CD14-positive monocyte (primary cell): ENCODE results near the gene RELN. TPM values are rescaled to one million over a fixed set of nuclear protein-coding genes. Genes with fewer than 3 reads are reported as not detected.

Experiments used
- DNase-seq, 3 donors: peaks; one replicate each; pipeline ENCODE4 v3.0.0-alpha.2; 2011 to 2022
- H2AFZ ChIP-seq: 2 replicates; pipeline ENCODE4 v1.6.0; 2012; ENCODE audit warnings: mild to moderate bottlenecking, low read depth, low read length, inconsistent platforms; ENCODE audit not compliant: insufficient read depth, poor library complexity, severe bottlenecking
- H3K27ac ChIP-seq, 2 donors: 1 replicate in 1 of 2; 2 replicates in 1 of 2; pipeline ENCODE4 v1.5.1; 2012 to 2013; ENCODE audit warnings: low read length in 2 of 2, control low read depth in 1 of 2, inconsistent platforms in 1 of 2, low read depth in 1 of 2, mild to moderate bottlenecking in 1 of 2
- H3K27me3 ChIP-seq, 2 donors: one replicate each; pipeline versions ENCODE4 v1.6.0 to v1.6.1; 2011 to 2013; ENCODE audit warnings: low read length in 2 of 2; ENCODE audit not compliant: control insufficient read depth in 2 of 2, insufficient read depth in 2 of 2
- H3K36me3 ChIP-seq, 2 donors: replicated peaks in 1 of 2; 1 replicate in 1 of 2; 2 replicates in 1 of 2; pipeline versions ENCODE4 v1.5.1 to v1.6.1; 2012 to 2013; ENCODE audit warnings: low read length in 2 of 2, control low read depth in 1 of 2, inconsistent platforms in 1 of 2, mild to moderate bottlenecking in 1 of 2; ENCODE audit not compliant: insufficient read depth in 2 of 2, control insufficient read depth in 1 of 2
- H3K4me1 ChIP-seq, 2 donors: 1 replicate in 1 of 2; 2 replicates in 1 of 2; pipeline versions ENCODE4 v1.5.1 to v1.6.1; 2012 to 2013; ENCODE audit warnings: low read length in 2 of 2, control low read depth in 1 of 2, inconsistent platforms in 1 of 2, mild to moderate bottlenecking in 1 of 2, moderate library complexity in 1 of 2; ENCODE audit not compliant: insufficient read depth in 2 of 2, control insufficient read depth in 1 of 2
- H3K4me2 ChIP-seq: replicated peaks from 2 replicates; pipeline ENCODE3; 2012; ENCODE audit warnings: low read length, moderate library complexity, mild to moderate bottlenecking; ENCODE audit not compliant: poor library complexity, severe bottlenecking; ENCODE audit errors: extremely low read depth
- H3K4me3 ChIP-seq, 3 experiments: fragments of 200-600 bp in 1 of 3; sonication (generic) in 1 of 3; replicated peaks in 1 of 3; 1 replicate in 2 of 3; 2 replicates in 1 of 3; pipeline ENCODE4 v1.5.1; 2011 to 2013; ENCODE audit warnings: low read length in 3 of 3, mild to moderate bottlenecking in 3 of 3, control low read depth in 2 of 3, low read depth in 2 of 3, inconsistent platforms in 1 of 3, moderate library complexity in 1 of 3
- H3K79me2 ChIP-seq: 2 replicates; pipeline ENCODE4 v1.6.0; 2012; ENCODE audit warnings: mild to moderate bottlenecking, control low read depth, inconsistent platforms, low read length, moderate library complexity; ENCODE audit not compliant: insufficient read depth
- H3K9ac ChIP-seq: 2 replicates; pipeline ENCODE4 v1.6.0; 2017; ENCODE audit warnings: low read length, mild to moderate bottlenecking; ENCODE audit not compliant: insufficient read depth, poor library complexity, severe bottlenecking
- H3K9me3 ChIP-seq, 2 donors: replicated peaks in 1 of 2; 1 replicate in 1 of 2; 2 replicates in 1 of 2; pipeline versions ENCODE4 v1.5.1 to v1.6.1; 2012 to 2013; ENCODE audit warnings: low read length in 2 of 2, control low read depth in 1 of 2; ENCODE audit not compliant: control insufficient read depth in 1 of 2, insufficient read depth in 1 of 2
- H4K20me1 ChIP-seq: 2 replicates; pipeline ENCODE4 v1.6.0; 2012; ENCODE audit warnings: mild to moderate bottlenecking, low read length, control low read depth, moderate library complexity; ENCODE audit not compliant: insufficient read depth
- H3K27ac Mint-ChIP-seq, 7 donors: one replicate each; pipeline ENCODE4 v1.8.0; 2020; ENCODE audit warnings: mild to moderate bottlenecking in 7 of 7, mixed read lengths in 7 of 7, moderate library complexity in 6 of 7, inconsistent platforms in 2 of 7
- H3K27me3 Mint-ChIP-seq, 3 donors: one replicate each; pipeline ENCODE4 v1.8.0; 2021 to 2022; ENCODE audit warnings: low read depth in 3 of 3, mild to moderate bottlenecking in 3 of 3, mixed read lengths in 3 of 3, moderate library complexity in 3 of 3, inconsistent platforms in 1 of 3
- H3K36me3 Mint-ChIP-seq, 2 donors: one replicate each; pipeline ENCODE4 v1.8.0; 2020; ENCODE audit warnings: mixed read lengths in 2 of 2, inconsistent platforms in 1 of 2, mild to moderate bottlenecking in 1 of 2
- H3K4me1 Mint-ChIP-seq: one replicate; pipeline ENCODE4 v1.8.0; 2020; ENCODE audit warnings: mild to moderate bottlenecking, mixed read lengths
- H3K4me3 Mint-ChIP-seq, 2 donors: one replicate each; pipeline ENCODE4 v1.8.0; 2020; ENCODE audit warnings: mild to moderate bottlenecking in 2 of 2, mixed read lengths in 2 of 2, moderate library complexity in 1 of 2
- H3K9me3 Mint-ChIP-seq, 7 donors: one replicate each; pipeline ENCODE4 v1.8.0; 2020 to 2022; ENCODE audit warnings: mixed read lengths in 7 of 7, mild to moderate bottlenecking in 6 of 7, moderate library complexity in 6 of 7, inconsistent platforms in 2 of 7
- WGBS: methylation state at CpG from one replicate; pipeline ENCODE4 v1.1.5; 2013; ENCODE audit warnings: missing lambda C conversion rate; ENCODE audit not compliant: insufficient coverage; 5-methylcytosine and 5-hydroxymethylcytosine counted together
- intact Hi-C, 2 donors: fragments of 100-400 bp; cut with micrococcal nuclease; formaldehyde crosslinking; loops; one replicate each; pipeline versions ENCODE4 v1.15.0 to v1.15.1; 2023
- polyA plus RNA-seq, 3 donors: library from polyadenylated mRNA; depleted of rRNA in 1 of 3; unstranded in 2 of 3; stranded (reverse) in 1 of 3; fragments of 300-500 nt in 2 of 3; fragments of >200 nt in 1 of 3; fragmentation: Illumina TruSeq in 2 of 3; gene quantifications; 1 replicate in 2 of 3; 2 replicates in 1 of 3; pipeline ENCODE4 v1.2.3, GENCODE V29; 2012 to 2021
- TF ChIP-seq, protein P1 (sequence below): fragments of 200-600 bp; IDR thresholded peaks from one replicate; pipeline ENCODE4 v1.8.0; 2022; ENCODE audit warnings: antibody characterized with exemption, mild to moderate bottlenecking

RELN gene
- polyA plus RNA-seq, 3 donors = not detected

- no peaks in the 10 kb centered on the region for H3K79me2 ChIP-seq
- no peaks in the 10 kb centered on the region for H4K20me1 ChIP-seq
- H3K27me3 ChIP-seq = peaks cover 13 to 15% of the 10 kb centered on the region in 2 donors
- Mint-ChIP-seq H3K27me3 (peaks cover 17 to 25% (median 19%) of the 10 kb centered on the region in 3 donors), H3K4me1 (no peaks in the 10 kb centered on the region), H3K36me3 (no peaks in the 10 kb centered on the region), H3K9me3 (peaks cover 0 to 2% (median 0%) of the 10 kb centered on the region in 7 donors), H3K4me3 (no peak overlapping the region), H3K27ac (no peak overlapping the region)
- no peak for DNase-seq
- intact Hi-C loops = no loop called here
- no peaks in the 10 kb centered on the region for H3K36me3 ChIP-seq
- no peak overlapping the region for H3K9ac ChIP-seq
- H3K9me3 ChIP-seq = no peaks in the 10 kb centered on the region
- no peak overlapping the region for H3K4me3 ChIP-seq
- no CpG with 5 or more reads among the region's 6 CpGs for WGBS
- no peak overlapping the region for H2AFZ ChIP-seq
- no peak overlapping the region for H3K27ac ChIP-seq
- TF ChIP-seq, protein P1, sequence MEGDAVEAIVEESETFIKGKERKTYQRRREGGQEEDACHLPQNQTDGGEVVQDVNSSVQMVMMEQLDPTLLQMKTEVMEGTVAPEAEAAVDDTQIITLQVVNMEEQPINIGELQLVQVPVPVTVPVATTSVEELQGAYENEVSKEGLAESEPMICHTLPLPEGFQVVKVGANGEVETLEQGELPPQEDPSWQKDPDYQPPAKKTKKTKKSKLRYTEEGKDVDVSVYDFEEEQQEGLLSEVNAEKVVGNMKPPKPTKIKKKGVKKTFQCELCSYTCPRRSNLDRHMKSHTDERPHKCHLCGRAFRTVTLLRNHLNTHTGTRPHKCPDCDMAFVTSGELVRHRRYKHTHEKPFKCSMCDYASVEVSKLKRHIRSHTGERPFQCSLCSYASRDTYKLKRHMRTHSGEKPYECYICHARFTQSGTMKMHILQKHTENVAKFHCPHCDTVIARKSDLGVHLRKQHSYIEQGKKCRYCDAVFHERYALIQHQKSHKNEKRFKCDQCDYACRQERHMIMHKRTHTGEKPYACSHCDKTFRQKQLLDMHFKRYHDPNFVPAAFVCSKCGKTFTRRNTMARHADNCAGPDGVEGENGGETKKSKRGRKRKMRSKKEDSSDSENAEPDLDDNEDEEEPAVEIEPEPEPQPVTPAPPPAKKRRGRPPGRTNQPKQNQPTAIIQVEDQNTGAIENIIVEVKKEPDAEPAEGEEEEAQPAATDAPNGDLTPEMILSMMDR = no peak
- no peak overlapping the region for H3K4me2 ChIP-seq
- no peaks in the 10 kb centered on the region for H3K4me1 ChIP-seq
Observed at GRCh38 chr7:103983201-103983977, 6.1 kb downstream of the RELN start.

- H3K4me1 Mint-ChIP-seq = no peaks in the 10 kb centered on the region
- no CpG with 5 or more reads among the region's 2 CpGs for WGBS
- DNase-seq = no peak
Observed at GRCh38 chr7:103981003-103981423, 8.4 kb downstream of the RELN start.

More at GRCh38 chr7:103981003-103981423, 8.4 kb downstream of the RELN start:
- Mint-ChIP-seq H3K4me3 (no peak overlapping the region), H3K36me3 (no peaks in the 10 kb centered on the region), H3K27me3 (peaks cover 1 to 9% (median 4%) of the 10 kb centered on the region in 3 donors), H3K27ac (no peak overlapping the region), H3K9me3 (peaks cover 0 to 6% (median 0%) of the 10 kb centered on the region in 7 donors)
- H3K4me3 ChIP-seq = no peak overlapping the region
- intact Hi-C loops = no loop called here
- H3K4me2 ChIP-seq = no peak overlapping the region
- H3K4me1 ChIP-seq = no peaks in the 10 kb centered on the region
- H3K27ac ChIP-seq = no peak overlapping the region
- H2AFZ ChIP-seq = no peak overlapping the region
- H3K36me3 ChIP-seq = no peaks in the 10 kb centered on the region
- H3K79me2 ChIP-seq = no peaks in the 10 kb centered on the region
- TF ChIP-seq, protein P1 = no peak
- no peaks in the 10 kb centered on the region for H4K20me1 ChIP-seq
- H3K9ac ChIP-seq = no peak overlapping the region
- H3K27me3 ChIP-seq = no peaks in the 10 kb centered on the region
- H3K9me3 ChIP-seq = no peaks in the 10 kb centered on the region
